Neuronal stem cell (in vitro differentiated cells): ENCODE measurements around the gene MMADHC.

ENCODE experiments used
- DNase-seq: peaks from one replicate; pipeline ENCODE4 v3.0.0-alpha.2; 2013; ENCODE audit warnings: low spot score
- H2AFZ ChIP-seq: one replicate; pipeline ENCODE4 v1.6.1; 2013; ENCODE audit warnings: mild to moderate bottlenecking, low read length, inconsistent platforms
- H2AK5ac ChIP-seq: 2 replicates; pipeline ENCODE4 v1.6.1; 2013; ENCODE audit warnings: low read depth, mild to moderate bottlenecking, inconsistent platforms, low read length, moderate library complexity, mixed read lengths
- H2BK120ac ChIP-seq: 2 replicates; pipeline ENCODE4 v1.6.1; 2013; ENCODE audit warnings: low read depth, mild to moderate bottlenecking, inconsistent platforms, low read length, moderate library complexity, mixed read lengths
- H2BK12ac ChIP-seq: one replicate; pipeline ENCODE4 v1.6.1; 2013; ENCODE audit warnings: low read length, inconsistent platforms
- H2BK15ac ChIP-seq: 2 replicates; pipeline ENCODE4 v1.6.1; 2013; ENCODE audit warnings: mild to moderate bottlenecking, low read length, inconsistent platforms, mixed read lengths
- H2BK5ac ChIP-seq: one replicate; pipeline ENCODE4 v1.6.1; 2013; ENCODE audit warnings: inconsistent platforms, mild to moderate bottlenecking, low read length, moderate library complexity
- H3K14ac ChIP-seq: one replicate; pipeline ENCODE4 v1.6.1; 2013; ENCODE audit warnings: low read length, inconsistent platforms
- H3K18ac ChIP-seq: 2 replicates; pipeline ENCODE4 v1.6.1; 2013; ENCODE audit warnings: low read length, inconsistent platforms
- H3K23ac ChIP-seq: 2 replicates; pipeline ENCODE4 v1.6.1; 2013; ENCODE audit warnings: low read depth, mild to moderate bottlenecking, mixed read lengths, low read length, inconsistent platforms; ENCODE audit not compliant: poor library complexity
- H3K27ac ChIP-seq: replicated peaks from 3 replicates; pipeline ENCODE4 v1.5.1; 2013; ENCODE audit warnings: low read length, inconsistent platforms
- H3K27me3 ChIP-seq, 3 experiments: 2 replicates each; pipeline ENCODE4 v1.6.1; 2013; ENCODE audit warnings: low read length in 3 of 3, mild to moderate bottlenecking in 2 of 3, inconsistent platforms in 1 of 3, low read depth in 1 of 3, mixed read lengths in 1 of 3, moderate library complexity in 1 of 3; ENCODE audit not compliant: control insufficient read depth in 3 of 3, insufficient read depth in 3 of 3
- H3K36me3 ChIP-seq, 2 donors: replicated peaks in 1 of 2; 2 replicates each; pipeline ENCODE4 v1.6.1; 2013; ENCODE audit warnings: low read length in 2 of 2; ENCODE audit not compliant: control insufficient read depth in 2 of 2, insufficient read depth in 2 of 2
- H3K4ac ChIP-seq: 2 replicates; pipeline ENCODE4 v1.6.1; 2013; ENCODE audit warnings: inconsistent platforms, mild to moderate bottlenecking, low read length, moderate library complexity
- H3K4me1 ChIP-seq, 2 donors: 1 replicate in 1 of 2; 2 replicates in 1 of 2; pipeline ENCODE4 v1.6.1; 2013; ENCODE audit warnings: low read length in 2 of 2, low read depth in 1 of 2; ENCODE audit not compliant: control insufficient read depth in 2 of 2, insufficient read depth in 1 of 2
- H3K4me2 ChIP-seq: one replicate; pipeline ENCODE4 v1.6.1; 2013; ENCODE audit warnings: mild to moderate bottlenecking, low read length, inconsistent platforms; ENCODE audit not compliant: insufficient read depth, poor library complexity, severe bottlenecking
- H3K4me3 ChIP-seq, 2 donors: 2 replicates each; pipeline ENCODE4 v1.5.1; 2013; ENCODE audit warnings: low read length in 2 of 2, mild to moderate bottlenecking in 2 of 2, inconsistent platforms in 1 of 2, moderate library complexity in 1 of 2
- H3K79me1 ChIP-seq: one replicate; pipeline ENCODE4 v1.6.1; 2013; ENCODE audit warnings: low read depth, mild to moderate bottlenecking, inconsistent platforms, low read length, moderate library complexity
- H3K9ac ChIP-seq: one replicate; pipeline ENCODE4 v1.6.1; 2013; ENCODE audit warnings: mild to moderate bottlenecking, low read depth, low read length, inconsistent platforms; ENCODE audit not compliant: poor library complexity
- H3K9me3 ChIP-seq, 2 donors: replicated peaks in 1 of 2; 2 replicates each; pipeline versions ENCODE3 to v1.6.1; 2013; ENCODE audit warnings: low read length in 2 of 2, mild to moderate bottlenecking in 2 of 2, inconsistent platforms in 1 of 2, low read depth in 1 of 2, mixed read lengths in 1 of 2, moderate library complexity in 1 of 2; ENCODE audit not compliant: control insufficient read depth in 2 of 2, insufficient read depth in 1 of 2
- H4K8ac ChIP-seq: one replicate; pipeline ENCODE4 v1.6.1; 2013; ENCODE audit warnings: low read depth, mild to moderate bottlenecking, inconsistent platforms, low read length, moderate library complexity
- H4K91ac ChIP-seq: one replicate; pipeline ENCODE4 v1.6.1; 2013; ENCODE audit warnings: low read length, low read depth, mild to moderate bottlenecking, inconsistent platforms; ENCODE audit not compliant: poor library complexity
- WGBS, 2 donors: extraction: QIAGEN DNeasy Blood & Tissue Kit; methylation state at CpG; one replicate each; pipeline ENCODE4 v1.1.7; 2013; ENCODE audit warnings: missing lambda C conversion rate in 2 of 2, mixed read lengths in 1 of 2; ENCODE audit not compliant: insufficient read length in 2 of 2, insufficient replicate concordance in 1 of 2; ENCODE audit errors: extremely low coverage in 2 of 2; 5-methylcytosine and 5-hydroxymethylcytosine counted together

MMADHC gene

GRCh38 chr2:149552830-149553229 is 34.7 kb downstream of the MMADHC start:
- no peak overlapping the region for H3K14ac ChIP-seq
- H3K9me3 ChIP-seq, result no peaks in the 10 kb centered on the region
- H2BK15ac ChIP-seq, result no peak overlapping the region
- H3K4ac ChIP-seq, result no peak overlapping the region
- no peak overlapping the region for H3K23ac ChIP-seq
- H3K4me2 ChIP-seq, result no peak overlapping the region
- no peaks in the 10 kb centered on the region for H3K4me1 ChIP-seq
- no peak overlapping the region for H4K8ac ChIP-seq
- H3K27ac ChIP-seq, result no peak overlapping the region
- H3K9ac ChIP-seq, result no peak overlapping the region
- H3K27me3 ChIP-seq, result no peaks in the 10 kb centered on the region
- no peak overlapping the region for H2AFZ ChIP-seq
- no peaks in the 10 kb centered on the region for H3K79me1 ChIP-seq
- no peaks in the 10 kb centered on the region for H3K36me3 ChIP-seq
- WGBS, 2 donors, result no CpG with 5 or more reads among the region's 2 CpGs
- H2BK12ac ChIP-seq, result no peak overlapping the region
- no peak overlapping the region for H2BK5ac ChIP-seq
- H3K18ac ChIP-seq, result no peak overlapping the region
- H2AK5ac ChIP-seq, result no peak overlapping the region
- H2BK120ac ChIP-seq, result no peak overlapping the region
- no peak overlapping the region for H4K91ac ChIP-seq
- H3K4me3 ChIP-seq, result no peak overlapping the region
- no peak for DNase-seq

- no peak overlapping the region for H2BK12ac ChIP-seq
- no peaks in the 10 kb centered on the region for H3K9me3 ChIP-seq
- no peak overlapping the region for H3K4me3 ChIP-seq
- no peaks in the 10 kb centered on the region for H3K4me1 ChIP-seq
- DNase-seq, result no peak
- H3K79me1 ChIP-seq, result no peaks in the 10 kb centered on the region
- H3K36me3 ChIP-seq, result no peaks in the 10 kb centered on the region
- H2BK5ac ChIP-seq, result no peak overlapping the region
- WGBS, 2 donors, result no CpG with 5 or more reads among the region's 4 CpGs
- no peak overlapping the region for H3K23ac ChIP-seq
- no peak overlapping the region for H2BK120ac ChIP-seq
- H3K4ac ChIP-seq, result no peak overlapping the region
- no peak overlapping the region for H2AK5ac ChIP-seq
- no peak overlapping the region for H3K14ac ChIP-seq
- H2BK15ac ChIP-seq, result no peak overlapping the region
- H4K8ac ChIP-seq, result no peak overlapping the region
- no peak overlapping the region for H3K27ac ChIP-seq
- H3K27me3 ChIP-seq, result no peaks in the 10 kb centered on the region
- no peak overlapping the region for H3K9ac ChIP-seq
- no peak overlapping the region for H3K4me2 ChIP-seq
- H2AFZ ChIP-seq, result no peak overlapping the region
- no peak overlapping the region for H4K91ac ChIP-seq
- H3K18ac ChIP-seq, result no peak overlapping the region
Measured at GRCh38 chr2:149552226-149552625, 35.3 kb downstream of the MMADHC start.

GRCh38 chr2:149544692-149545091 is 42.9 kb downstream of the MMADHC start:
- Histone ChIP-seq H3K36me3 (no peaks in the 10 kb centered on the region), H3K9me3 (no peaks in the 10 kb centered on the region), H2BK5ac (no peak overlapping the region), H4K8ac (no peak overlapping the region), H3K27ac (no peak overlapping the region), H3K27me3 (no peaks in the 10 kb centered on the region), H3K4me3 (no peak overlapping the region), H2AK5ac (no peak overlapping the region), H3K9ac (no peak overlapping the region), H4K91ac (no peak overlapping the region), H3K14ac (no peak overlapping the region), H3K4ac (no peak overlapping the region), H3K79me1 (no peaks in the 10 kb centered on the region), H3K23ac (no peak overlapping the region), H2AFZ (no peak overlapping the region), H3K18ac (no peak overlapping the region), H3K4me1 (no peaks in the 10 kb centered on the region), H2BK120ac (no peak overlapping the region), H2BK12ac (no peak overlapping the region), H2BK15ac (no peak overlapping the region), H3K4me2 (no peak overlapping the region)
- no peak for DNase-seq
- WGBS, 2 donors, result no CpG with 5 or more reads among the region's 1 CpG

GRCh38 chr2:149543845-149544244 is 43.7 kb downstream of the MMADHC start:
- Histone ChIP-seq H4K8ac (no peak overlapping the region), H2BK15ac (no peak overlapping the region), H4K91ac (no peak overlapping the region), H2BK5ac (no peak overlapping the region), H3K4me1 (no peaks in the 10 kb centered on the region), H3K9ac (no peak overlapping the region), H3K36me3 (no peaks in the 10 kb centered on the region), H2AFZ (no peak overlapping the region), H3K23ac (no peak overlapping the region), H3K18ac (no peak overlapping the region), H3K14ac (no peak overlapping the region), H3K4ac (no peak overlapping the region), H3K27me3 (no peaks in the 10 kb centered on the region), H2BK120ac (no peak overlapping the region), H3K9me3 (no peaks in the 10 kb centered on the region), H2AK5ac (no peak overlapping the region), H3K4me2 (no peak overlapping the region), H2BK12ac (no peak overlapping the region), H3K79me1 (no peaks in the 10 kb centered on the region), H3K27ac (no peak overlapping the region), H3K4me3 (no peak overlapping the region)
- no peak for DNase-seq
- WGBS, 2 donors, result no CpG with 5 or more reads among the region's 1 CpG
